ENCODE results near the gene SLC26A6. TPM values are rescaled to one million over a fixed set of nuclear protein-coding genes. Genes with fewer than 3 reads are reported as not detected.
A peak's percentile ranks its signal among the peaks of the same experiment; 100 is the strongest.

Gene SLC26A6
- total and polyA plus RNA-seq, 10 of the 15 experiments (the other 5 are each of a cell fraction or from before 2014, with no cell fraction given) = 2.1 to 24.9 (median 13.3) TPM

DNA sequence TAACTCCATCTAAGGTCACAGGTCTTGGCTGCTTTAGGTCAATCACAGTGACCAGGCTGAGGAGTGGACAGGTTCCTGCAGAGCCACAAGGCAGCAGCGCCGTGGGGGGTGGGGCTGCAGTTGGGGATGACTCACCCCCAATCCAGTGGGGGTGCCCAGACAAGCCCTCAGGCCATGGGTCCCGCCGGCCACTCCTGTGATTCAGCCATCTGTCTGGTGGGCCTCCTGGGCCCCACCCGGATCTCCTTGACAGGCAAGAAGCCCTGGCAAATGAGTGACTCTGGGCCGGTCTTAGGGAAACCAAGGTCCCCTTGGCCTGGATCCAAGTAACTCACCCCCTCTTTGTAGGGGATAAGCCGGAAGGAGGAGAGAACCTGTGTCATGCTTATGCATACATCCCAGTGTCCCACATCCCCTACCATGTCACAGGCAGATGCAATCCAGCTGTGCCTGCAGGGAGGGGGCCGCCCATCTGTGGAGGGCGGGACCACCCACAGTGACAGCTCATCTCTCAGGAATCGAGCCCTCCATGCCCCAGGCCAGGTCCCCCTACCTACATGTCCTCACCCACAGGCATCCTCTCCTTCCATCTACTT is 39.6 kb downstream of the SLC26A6 start:
- Histone ChIP-seq H4K20me1 (ENCODE audit: control insufficient read depth, insufficient read depth) (no peaks in the 10 kb centered on the region), H3K4me1 (ENCODE audit: control insufficient read depth, insufficient read depth, low read length) (no peaks in the 10 kb centered on the region; the same call in 1 of the 2 replicates), H3K36me3 (ENCODE audit: control insufficient read depth in 2 of 2, insufficient read depth in 2 of 2, low read length in 1 of 2) (peaks cover 13 to 21% of the 10 kb centered on the region in 2 experiments), H3K79me2 (ENCODE audit: control insufficient read depth, insufficient read depth, low read length) (no peaks in the 10 kb centered on the region), H3K27ac (ENCODE audit: control insufficient read depth, insufficient read depth) (no peak overlapping the region), H3K4me3 (no peak overlapping the region), H3K4me2 (ENCODE audit: control insufficient read depth, insufficient read depth) (no peak overlapping the region), H3K27me3 (replicated peaks in 1 of 2; ENCODE audit: control insufficient read depth in 2 of 2, insufficient read depth in 2 of 2, low read length in 1 of 2) (peaks cover 0 to 9% of the 10 kb centered on the region in 2 experiments; a peak in 2 of 4 replicates), H3K9ac (ENCODE audit: control insufficient read depth, insufficient read depth, low read length) (no peak overlapping the region), H3K9me3 (replicated peaks; ENCODE audit: control insufficient read depth, insufficient read depth, low read length) (no peaks in the 10 kb centered on the region), H2AFZ (ENCODE audit: control insufficient read depth, low read depth, low read length) (no peak overlapping the region)
- CTCF ChIA-PET = interaction anchor here (0.6 kb wide), 1 partner anchor 17 kb away, joined by 3 read pairs; no protein-coding TSS in a partner anchor
- SMC1A ChIA-PET (ENCODE audit: uncharacterized antibody, unreplicated experiment) = no interaction called here
- in situ Hi-C loops (cut with MboI) = no loop called here
- FAIRE-seq (no peak), ATAC-seq (peak; percentile 41; the same call in 2 of the 3 replicates), DNase-seq (ENCODE audit: low read depth, low spot score) (no peak)
- POLR2A ChIA-PET = no interaction called here
- intact Hi-C loops (cut with micrococcal nuclease; ENCODE audit: unreplicated experiment) = no loop called here
- BruUV-seq (replicated peaks) = no TSS peak
- 30% methylated on average over 10 of the region's 10 CpGs for WGBS (ENCODE audit: insufficient coverage, insufficient replicate concordance, low lambda C conversion rate, missing lambda C conversion rate)
- TF ChIP-seq, protein P1, sequence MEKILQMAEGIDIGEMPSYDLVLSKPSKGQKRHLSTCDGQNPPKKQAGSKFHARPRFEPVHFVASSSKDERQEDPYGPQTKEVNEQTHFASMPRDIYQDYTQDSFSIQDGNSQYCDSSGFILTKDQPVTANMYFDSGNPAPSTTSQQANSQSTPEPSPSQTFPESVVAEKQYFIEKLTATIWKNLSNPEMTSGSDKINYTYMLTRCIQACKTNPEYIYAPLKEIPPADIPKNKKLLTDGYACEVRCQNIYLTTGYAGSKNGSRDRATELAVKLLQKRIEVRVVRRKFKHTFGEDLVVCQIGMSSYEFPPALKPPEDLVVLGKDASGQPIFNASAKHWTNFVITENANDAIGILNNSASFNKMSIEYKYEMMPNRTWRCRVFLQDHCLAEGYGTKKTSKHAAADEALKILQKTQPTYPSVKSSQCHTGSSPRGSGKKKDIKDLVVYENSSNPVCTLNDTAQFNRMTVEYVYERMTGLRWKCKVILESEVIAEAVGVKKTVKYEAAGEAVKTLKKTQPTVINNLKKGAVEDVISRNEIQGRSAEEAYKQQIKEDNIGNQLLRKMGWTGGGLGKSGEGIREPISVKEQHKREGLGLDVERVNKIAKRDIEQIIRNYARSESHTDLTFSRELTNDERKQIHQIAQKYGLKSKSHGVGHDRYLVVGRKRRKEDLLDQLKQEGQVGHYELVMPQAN (conservative IDR thresholded peaks at IDR 0.05) = no peak
- no peak for TF ChIP-seq STAT3 (IDR thresholded peaks at IDR 0.05; ENCODE audit: low read depth, low read length)
- TF ChIP-seq NR2F1 (conservative IDR thresholded peaks at IDR 0.05) = peak; percentile 30; the same call in 1 of the 2 replicates
- no peak for TF ChIP-seq MYC (IDR thresholded peaks at IDR 0.05; ENCODE audit: insufficient read depth, insufficient read length, insufficient replicate concordance, low read length, severe bottlenecking)
- no peak for TF ChIP-seq SMAD1 (IDR thresholded peaks at IDR 0.05; ENCODE audit: low read depth, partially characterized antibody)
- no peak for TF ChIP-seq NFIC (IDR thresholded peaks at IDR 0.05; ENCODE audit: low read depth, low read length)
- RAD21 ChIA-PET (ENCODE audit: unreplicated experiment) = no interaction called here
